ENCODE results near the gene MUC2.

Gene MUC2

GRCh38 chr11:1116104-1116503, 41.4 kb downstream of the MUC2 start:
- no peak for TF ChIP-seq CTCF (IDR thresholded peaks at IDR 0.05)

- TF ChIP-seq CTCF (IDR thresholded peaks at IDR 0.05) = no peak
These were observed 42.2 kb downstream of the MUC2 start for GRCh38 chr11:1116666-1117390.

DNA sequence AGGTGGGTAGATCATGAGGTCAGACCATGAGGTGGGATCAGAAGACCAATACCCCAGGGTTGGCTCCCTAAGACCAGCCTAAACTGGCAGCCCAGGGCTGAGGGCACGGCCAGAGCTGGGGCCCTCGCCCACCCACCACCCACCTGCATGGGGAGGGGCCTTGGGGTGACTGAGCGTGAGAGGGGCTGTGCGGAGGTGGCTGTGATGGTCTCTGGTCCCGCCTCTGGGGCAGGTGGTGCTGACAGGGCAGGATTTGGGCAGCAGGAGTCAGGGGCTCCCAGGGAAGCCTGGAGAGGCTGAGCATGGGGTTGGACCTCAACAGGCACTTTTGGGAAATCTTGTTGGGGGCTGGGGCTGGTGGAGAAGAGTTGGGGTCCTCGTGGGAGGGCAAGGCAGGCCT, 43.3 kb downstream of the MUC2 start:
- no peak for TF ChIP-seq CTCF (IDR thresholded peaks at IDR 0.05)

DNA sequence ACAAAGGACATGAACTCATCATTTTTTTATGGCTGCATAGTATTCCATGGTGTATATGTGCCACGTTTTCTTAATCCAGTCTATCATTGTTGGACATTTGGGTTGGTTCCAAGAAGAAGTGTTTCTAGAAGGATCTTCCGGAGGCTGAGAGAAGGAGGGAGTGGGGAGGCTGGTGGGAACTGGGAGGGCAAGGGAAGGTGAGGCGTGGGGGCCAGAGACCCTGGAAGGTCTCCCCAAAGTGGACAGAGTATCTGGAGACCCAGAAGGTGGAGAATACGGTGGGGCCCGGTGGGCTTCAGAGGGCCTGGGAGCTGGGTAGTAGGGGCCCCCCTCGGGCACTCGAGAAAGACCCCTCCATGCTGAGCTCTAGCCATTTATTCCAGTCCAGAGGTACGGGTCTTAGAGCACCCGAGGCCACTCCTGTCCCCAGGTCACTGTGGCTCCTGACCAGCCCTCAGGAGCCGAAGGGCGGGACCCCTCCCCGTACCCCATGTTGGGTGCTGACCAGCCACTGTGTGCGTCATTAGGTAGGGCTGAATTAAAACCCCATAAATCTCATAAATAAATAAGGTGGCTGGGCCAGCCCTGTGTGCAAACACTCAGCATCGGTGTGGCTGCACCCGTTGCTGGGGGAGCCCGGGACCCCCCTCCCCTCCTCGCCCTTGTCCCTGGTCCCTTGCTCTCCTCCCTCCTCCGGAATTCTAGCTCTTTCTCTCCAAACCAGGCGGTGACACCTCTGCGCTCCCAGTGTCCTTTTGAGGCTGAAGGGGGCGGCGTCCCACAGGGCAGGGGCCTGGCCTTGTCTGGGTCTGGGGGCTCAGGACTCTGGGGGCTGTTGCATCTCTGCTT, 44.3 kb downstream of the MUC2 start:
- TF ChIP-seq CTCF (IDR thresholded peaks at IDR 0.05) = no peak

DNA sequence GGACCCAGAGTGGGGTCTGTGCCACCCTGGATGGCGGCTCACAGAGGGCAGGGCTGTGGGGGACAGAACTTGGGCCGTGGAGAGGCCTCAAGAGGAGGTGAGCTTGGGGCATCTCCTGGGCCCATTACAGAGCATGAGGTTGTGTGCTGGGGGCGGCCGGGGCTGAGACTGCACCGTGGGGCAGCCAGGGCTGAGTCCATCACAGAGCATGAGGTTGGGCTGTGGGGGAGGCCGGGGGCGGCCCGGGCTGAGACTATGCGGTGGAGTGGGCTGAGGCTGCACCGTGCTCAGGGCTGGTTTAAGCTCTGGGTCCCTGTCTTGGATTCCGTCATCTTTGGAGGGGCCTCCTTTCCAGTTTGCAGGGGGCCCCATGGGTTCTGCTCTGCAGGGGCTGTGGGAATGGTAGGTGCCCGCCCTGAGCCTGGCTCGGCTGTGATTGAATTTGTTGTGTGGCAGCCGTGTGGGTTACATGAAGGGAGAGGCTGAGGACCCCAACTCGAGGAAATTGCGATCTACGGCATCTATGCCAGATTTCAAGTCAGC, 45.0 kb downstream of the MUC2 start:
- TF ChIP-seq CTCF (IDR thresholded peaks at IDR 0.05) = no peak

GRCh38 chr11:1120532-1121330, 46.1 kb downstream of the MUC2 start:
- no peak for TF ChIP-seq CTCF (IDR thresholded peaks at IDR 0.05)

DNA sequence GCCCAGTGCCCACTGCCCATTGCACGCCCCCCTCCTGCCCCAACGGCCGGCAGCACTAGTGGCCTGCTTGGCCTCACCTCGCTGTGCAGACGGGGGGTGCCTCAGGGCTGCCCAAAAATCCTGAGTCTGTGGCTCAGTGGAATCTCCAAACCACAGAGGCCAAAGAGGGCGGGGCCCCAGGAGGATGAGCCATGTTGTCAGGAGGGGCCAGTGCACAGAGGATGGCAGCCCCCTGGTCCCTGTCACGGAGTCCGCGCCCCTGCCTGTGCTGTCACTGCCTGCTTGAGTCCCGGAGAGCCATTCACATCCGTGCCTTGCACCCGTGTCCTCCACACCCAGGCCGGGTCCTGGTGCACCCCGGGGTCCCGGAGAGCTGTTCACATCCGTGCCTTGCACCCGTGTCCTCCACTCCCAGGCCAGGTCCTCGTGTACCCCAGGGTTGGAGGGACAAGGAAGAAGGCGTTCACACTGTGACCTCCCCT, 46.7 kb downstream of the MUC2 start:
- no peak for TF ChIP-seq CTCF (IDR thresholded peaks at IDR 0.05)

Measured in LNCAP (cell line).